GM12878 (cell line): ENCODE results near the gene KLHL30. TPM values are rescaled to one million over a fixed set of nuclear protein-coding genes. Genes with fewer than 3 reads are reported as not detected.

Source experiments
- ATAC-seq: fragments of 200-7000 bp; cut with Tn5 transposase; 3 replicates; pipeline ENCODE4 v1.9.1; 2020; ENCODE audit warnings: mild to moderate bottlenecking, moderate library complexity
- BruUV-seq: library from RNA; stranded (reverse); fragments of 400-500 nt; replicated peaks from 2 replicates; lab custom pipeline; 2021; lab: Mats Ljungman, UMichigan
- CTCF ChIA-PET: fragments of 300-600 bp; sonication (Branson Sonifier 250); formaldehyde crosslinking; extraction: SDS; loops from one replicate; lab custom pipeline; 2021; ENCODE audit warnings: inconsistent platforms; lab: Yijun Ruan, JAX
- POLR2A ChIA-PET: fragments of 350-600 bp; formaldehyde crosslinking; extraction: SDS; loops from one replicate; lab custom pipeline; 2021; ENCODE audit warnings: inconsistent platforms; lab: Charles Lee
- RAD21 ChIA-PET: fragments of 300-600 bp; sonication (Branson Sonifier 250); formaldehyde crosslinking; loops from one replicate; lab custom pipeline; 2023; ENCODE audit warnings: antibody characterized with exemption; ENCODE audit not compliant: unreplicated experiment; lab: Charles Lee
- SMC1A ChIA-PET: fragments of 300-600 bp; sonication (Branson Sonifier 250); formaldehyde crosslinking; loops from one replicate; lab custom pipeline; 2023; ENCODE audit not compliant: unreplicated experiment, uncharacterized antibody; lab: Charles Lee
- DNase-seq: peaks from one replicate; pipeline ENCODE4 v3.0.0-alpha.2; 2011; ENCODE audit warnings: low read depth, low spot score
- FAIRE-seq: peaks from 3 replicates; lab custom pipeline; 2011; peaks lifted over from hg19 to GRCh38; lab: Jason Lieb, UNC
- H2AFZ ChIP-seq: 2 replicates; pipeline ENCODE4 v1.6.0; 2011; ENCODE audit warnings: low read depth, low read length, control low read depth; ENCODE audit not compliant: control insufficient read depth
- H3K27ac ChIP-seq: 2 replicates; pipeline ENCODE4 v1.5.1; 2011; ENCODE audit warnings: control low read depth; ENCODE audit not compliant: control insufficient read depth, insufficient read depth
- H3K27me3 ChIP-seq, 2 experiments: replicated peaks in 1 of 2; 2 replicates each; pipeline versions ENCODE4 v1.6.0 to v1.6.1; 2011; ENCODE audit warnings: low read length in 1 of 2; ENCODE audit not compliant: control insufficient read depth in 2 of 2, insufficient read depth in 2 of 2
- H3K36me3 ChIP-seq, 2 experiments: 2 replicates each; pipeline ENCODE4 v1.5.1; 2011; ENCODE audit warnings: low read length in 1 of 2; ENCODE audit not compliant: control insufficient read depth in 2 of 2, insufficient read depth in 2 of 2
- H3K4me1 ChIP-seq: 2 replicates; pipeline ENCODE4 v1.6.1; 2011; ENCODE audit warnings: mild to moderate bottlenecking, low read length, moderate library complexity, mixed read lengths; ENCODE audit not compliant: control insufficient read depth, insufficient read depth
- H3K4me2 ChIP-seq: 2 replicates; pipeline ENCODE4 v1.6.0; 2011; ENCODE audit warnings: control low read depth; ENCODE audit not compliant: control insufficient read depth, insufficient read depth
- H3K4me3 ChIP-seq: fragments of 200-600 bp; sonication (generic); 2 replicates; pipeline ENCODE4 v1.5.1; 2016
- H3K79me2 ChIP-seq: 2 replicates; pipeline ENCODE4 v1.6.0; 2011; ENCODE audit warnings: low read length; ENCODE audit not compliant: control insufficient read depth, insufficient read depth
- H3K9ac ChIP-seq: 2 replicates; pipeline ENCODE4 v1.8.0; 2011; ENCODE audit warnings: low read length, control low read depth, mixed read lengths; ENCODE audit not compliant: control insufficient read depth, insufficient read depth
- H3K9me3 ChIP-seq: replicated peaks from 3 replicates; pipeline ENCODE4 v1.5.1; 2011; ENCODE audit warnings: mild to moderate bottlenecking, low read length; ENCODE audit not compliant: control insufficient read depth, insufficient read depth
- H4K20me1 ChIP-seq: 2 replicates; pipeline ENCODE4 v1.6.0; 2011; ENCODE audit not compliant: control insufficient read depth, insufficient read depth
- BHLHE40 ChIP-seq, 2 experiments: fragments of 450-650 bp in 1 of 2; IDR thresholded peaks; 2 replicates each; pipeline ENCODE4 v1.6.1; 2011 to 2017; ENCODE audit warnings: low read depth in 2 of 2, borderline replicate concordance in 1 of 2, improper control_type of control experiment in 1 of 2, low read length in 1 of 2, mild to moderate bottlenecking in 1 of 2
- MEF2B ChIP-seq: fragments of 450-650 bp; IDR thresholded peaks from 2 replicates; pipeline ENCODE4 v1.6.1; 2018; ENCODE audit warnings: mild to moderate bottlenecking, moderate library complexity; ENCODE audit not compliant: partially characterized antibody, poor library complexity, severe bottlenecking
- MTA3 ChIP-seq: IDR thresholded peaks from 2 replicates; pipeline ENCODE4 v1.6.1; 2012; ENCODE audit warnings: low read length, inconsistent platforms, borderline replicate concordance
- WGBS: methylation state at CpG from one replicate; pipeline ENCODE4 v1.1.6; 2016; ENCODE audit warnings: low lambda C conversion rate; ENCODE audit not compliant: insufficient replicate concordance, insufficient coverage; ENCODE audit errors: missing lambda C conversion rate; 5-methylcytosine and 5-hydroxymethylcytosine counted together
- in situ Hi-C: fragments of 300-500 bp; cut with MboI; formaldehyde crosslinking; loops from 9 replicates; pipeline ENCODE4 v1.14.3; 2018; ENCODE audit warnings: mixed read lengths
- intact Hi-C: fragments of 100-400 bp; cut with micrococcal nuclease; formaldehyde crosslinking; loops from one replicate; pipeline ENCODE4 v1.14.2; 2022; ENCODE audit not compliant: unreplicated experiment
- polyA plus RNA-seq, 11 experiments: library from polyadenylated mRNA; depleted of rRNA in 4 of 11; unstranded in 6 of 11; stranded (reverse) in 5 of 11; fragments of >200 nt; fragmentation: Nextera tagmentation in 4 of 11; fragmentation: Illumina TruSeq in 1 of 11; extraction: Ambion mirVana in 4 of 11; extraction: Trizol in 1 of 11; gene quantifications; 1 replicate in 1 of 11; 2 replicates in 10 of 11; pipeline versions ENCODE4 v1.2.1 to v1.2.3, GENCODE V29; 2011 to 2016; ENCODE audit warnings: inconsistent platforms in 2 of 11, missing spikeins in 2 of 11, low read depth in 1 of 11
- total RNA-seq, 4 experiments: library from RNA; depleted of rRNA in 3 of 4; stranded (reverse); fragments of >200 nt in 3 of 4; fragmentation: Illumina TruSeq in 1 of 4; extraction: Trizol in 1 of 4; gene quantifications; 2 replicates each; pipeline versions ENCODE4 v1.2.1 to v1.2.3, GENCODE V29; 2013 to 2021
- TF ChIP-seq, protein P1 (sequence below): fragments of 450-650 bp; IDR thresholded peaks from 2 replicates; pipeline ENCODE4 v1.6.1; 2014; ENCODE audit warnings: mild to moderate bottlenecking

The KLHL30 gene
- total and polyA plus RNA-seq, 10 of the 15 experiments (the other 5 are each of a cell fraction or from before 2014, with no cell fraction given) = 0.03 TPM; not detected in 9

DNA sequence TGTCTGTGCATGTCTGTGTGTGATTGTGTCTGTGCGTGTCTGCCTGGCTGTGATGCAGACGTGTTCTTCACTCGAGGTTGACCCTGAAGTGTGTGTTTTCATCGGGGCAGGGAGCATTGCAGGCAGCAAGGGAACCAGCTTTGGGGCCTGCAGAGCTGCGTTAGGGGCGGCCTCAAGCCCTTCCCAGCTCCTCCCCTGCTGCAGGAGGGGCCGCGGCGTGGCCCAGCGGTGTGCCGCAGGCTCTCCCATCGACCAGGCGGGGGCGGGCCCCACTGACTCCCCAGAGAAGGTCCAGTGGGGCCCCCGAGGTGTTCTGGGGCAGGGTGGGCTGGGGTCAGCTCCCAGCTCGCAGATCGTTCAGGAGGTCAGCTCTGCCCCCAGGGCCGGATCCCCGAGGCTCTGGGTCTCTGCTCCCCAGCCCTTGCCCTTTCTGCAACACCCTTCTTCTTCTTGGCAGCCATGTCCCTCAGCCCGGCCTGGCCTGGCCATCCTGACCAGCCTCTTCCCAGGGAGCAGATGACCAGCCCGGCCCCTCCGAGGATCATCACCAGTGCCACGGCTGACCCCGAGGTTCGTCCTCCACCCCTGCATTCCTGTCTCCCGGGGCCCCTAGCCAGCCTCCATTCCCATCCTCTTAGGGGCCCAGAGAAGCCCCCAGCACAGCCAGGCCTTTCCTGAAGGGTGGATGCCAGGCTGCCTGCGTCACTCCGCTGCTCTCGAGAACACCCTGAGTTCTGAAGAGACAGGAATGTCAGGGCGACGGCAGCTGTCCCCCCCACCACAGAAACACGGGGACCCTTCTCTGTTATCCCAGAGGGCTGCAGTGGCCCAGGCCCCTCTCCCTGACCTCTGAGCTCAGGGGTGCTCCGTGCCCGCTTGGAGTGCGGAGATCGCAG is 11.1 kb upstream of the KLHL30 start:
- ChIA-PET RAD21 (no interaction called here), SMC1A (interaction anchor here (1.0 kb wide), 1 partner anchor 19 kb away, joined by 3 read pairs; no protein-coding TSS in a partner anchor), CTCF (interaction anchor here (0.6 kb wide), 1 partner anchor 136 kb away, joined by 3 read pairs; no protein-coding TSS in a partner anchor), POLR2A (interaction anchor here (0.6 kb wide), 1 partner anchor 75 kb away, joined by 3 read pairs; no protein-coding TSS in a partner anchor)
- Histone ChIP-seq H3K4me1 (no peaks in the 10 kb centered on the region), H3K4me3 (no peak overlapping the region), H3K27ac (no peak overlapping the region), H3K9ac (no peak overlapping the region), H3K79me2 (no peaks in the 10 kb centered on the region), H2AFZ (peak overlapping the region; percentile 16; the same call in 1 of the 2 replicates), H3K4me2 (no peak overlapping the region), H3K9me3 (peaks cover 4% of the 10 kb centered on the region; the same call in 2 of the 3 replicates), H3K27me3 (no peaks in the 10 kb centered on the region), H4K20me1 (no peaks in the 10 kb centered on the region), H3K36me3 (no peaks in the 10 kb centered on the region)
- ATAC-seq = peak; percentile 79
- in situ Hi-C loops = no loop called here
- BruUV-seq = no TSS peak
- intact Hi-C loops = no loop called here
- no peak for DNase-seq
- FAIRE-seq = no peak
- WGBS = 56% methylated on average over 30 of the region's 36 CpGs
- peak; percentile 14 for TF ChIP-seq MEF2B
- TF ChIP-seq, protein P1, sequence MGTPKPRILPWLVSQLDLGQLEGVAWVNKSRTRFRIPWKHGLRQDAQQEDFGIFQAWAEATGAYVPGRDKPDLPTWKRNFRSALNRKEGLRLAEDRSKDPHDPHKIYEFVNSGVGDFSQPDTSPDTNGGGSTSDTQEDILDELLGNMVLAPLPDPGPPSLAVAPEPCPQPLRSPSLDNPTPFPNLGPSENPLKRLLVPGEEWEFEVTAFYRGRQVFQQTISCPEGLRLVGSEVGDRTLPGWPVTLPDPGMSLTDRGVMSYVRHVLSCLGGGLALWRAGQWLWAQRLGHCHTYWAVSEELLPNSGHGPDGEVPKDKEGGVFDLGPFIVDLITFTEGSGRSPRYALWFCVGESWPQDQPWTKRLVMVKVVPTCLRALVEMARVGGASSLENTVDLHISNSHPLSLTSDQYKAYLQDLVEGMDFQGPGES = no peak
- TF ChIP-seq MTA3 = no peak
- TF ChIP-seq BHLHE40 (IDR thresholded peaks at IDR 0.05; ENCODE audit: borderline replicate concordance in 1 of 2, low read depth in 2 of 2, low read length in 1 of 2) = 0 out of 4 replicates have a peak, but pooled peaks of 1 of the 2 experiments have one; percentile 10
